Astrocyte (in vitro differentiated cells and primary cell): Measurements from ENCODE around the gene PTPN13. TPM values are rescaled to one million over a fixed set of nuclear protein-coding genes. Genes with fewer than 3 reads are reported as not detected.

Experiments used
- DNase-seq: peaks from one replicate; pipeline ENCODE4 v3.0.0-alpha.2; 2010; ENCODE audit warnings: low read depth
- FAIRE-seq: peaks from 2 replicates; lab custom pipeline; 2011; peaks lifted over from hg19 to GRCh38; lab: Jason Lieb, UNC
- H2AFZ ChIP-seq: 2 replicates; pipeline ENCODE4 v1.6.0; 2012; ENCODE audit warnings: low read depth, low read length, inconsistent platforms
- H3K27ac ChIP-seq: 2 replicates; pipeline ENCODE4 v1.5.1; 2011; ENCODE audit warnings: low read depth, low read length, inconsistent platforms
- H3K27me3 ChIP-seq: 2 replicates; pipeline ENCODE4 v1.6.0; 2011; ENCODE audit warnings: low read length, inconsistent platforms; ENCODE audit not compliant: insufficient read depth
- H3K36me3 ChIP-seq: 2 replicates; pipeline ENCODE4 v1.5.1; 2011; ENCODE audit warnings: low read length, inconsistent platforms; ENCODE audit not compliant: insufficient read depth
- H3K4me1 ChIP-seq: 2 replicates; pipeline ENCODE4 v1.5.1; 2011; ENCODE audit warnings: low read length, inconsistent platforms; ENCODE audit not compliant: insufficient read depth
- H3K4me2 ChIP-seq: 2 replicates; pipeline ENCODE4 v1.6.0; 2012; ENCODE audit warnings: low read length, inconsistent platforms
- H3K4me3 ChIP-seq: 2 replicates; pipeline ENCODE4 v1.5.1; 2011; ENCODE audit warnings: low read depth, mild to moderate bottlenecking, low read length, inconsistent platforms; ENCODE audit not compliant: insufficient read depth
- H3K79me2 ChIP-seq: 2 replicates; pipeline ENCODE4 v1.6.0; 2012; ENCODE audit warnings: mild to moderate bottlenecking, low read length, inconsistent platforms; ENCODE audit not compliant: insufficient read depth
- H3K9ac ChIP-seq: 2 replicates; pipeline ENCODE4 v1.6.0; 2012; ENCODE audit warnings: mild to moderate bottlenecking, low read length, inconsistent platforms
- H3K9me3 ChIP-seq: 2 replicates; pipeline ENCODE4 v1.5.1; 2012; ENCODE audit warnings: low read depth, mild to moderate bottlenecking, low read length, inconsistent platforms; ENCODE audit not compliant: insufficient read depth
- H4K20me1 ChIP-seq: 2 replicates; pipeline ENCODE4 v1.6.0; 2012; ENCODE audit warnings: low read length, inconsistent platforms; ENCODE audit not compliant: insufficient read depth
- H3K27ac Mint-ChIP-seq: one replicate; pipeline ENCODE4 v1.8.0; 2021; ENCODE audit warnings: mild to moderate bottlenecking, mixed read lengths; ENCODE audit not compliant: unreplicated experiment
- H3K27me3 Mint-ChIP-seq: one replicate; pipeline ENCODE4 v1.8.0; 2021; ENCODE audit warnings: low read depth, mixed read lengths; ENCODE audit not compliant: unreplicated experiment
- H3K36me3 Mint-ChIP-seq: one replicate; pipeline ENCODE4 v1.8.0; 2021; ENCODE audit warnings: low read depth, mixed read lengths; ENCODE audit not compliant: unreplicated experiment
- H3K4me1 Mint-ChIP-seq: one replicate; pipeline ENCODE4 v1.8.0; 2021; ENCODE audit warnings: low read depth, mixed read lengths; ENCODE audit not compliant: unreplicated experiment
- H3K4me3 Mint-ChIP-seq: one replicate; pipeline ENCODE4 v1.8.0; 2021; ENCODE audit warnings: mild to moderate bottlenecking, moderate library complexity, mixed read lengths; ENCODE audit not compliant: unreplicated experiment
- H3K9me3 Mint-ChIP-seq: one replicate; pipeline ENCODE4 v1.8.0; 2021; ENCODE audit warnings: mild to moderate bottlenecking, mixed read lengths; ENCODE audit not compliant: unreplicated experiment
- EZH2 ChIP-seq: IDR thresholded peaks from 2 replicates; pipeline ENCODE4 v1.6.1; 2012; ENCODE audit warnings: mild to moderate bottlenecking, low read length, inconsistent platforms; ENCODE audit not compliant: insufficient read depth
- total RNA-seq: library from RNA; stranded (reverse); gene quantifications from 2 replicates; pipeline ENCODE4 v1.2.1, GENCODE V29; 2021
- TF ChIP-seq, protein P1 (sequence below): IDR thresholded peaks from 2 replicates; pipeline ENCODE4 v1.5.1; 2011; ENCODE audit warnings: low read depth, mild to moderate bottlenecking, inconsistent platforms, low read length, moderate library complexity; ENCODE audit not compliant: insufficient read depth

PTPN13 gene
- total RNA-seq, 1 donor from 2014 or later, result 46.2 TPM

DNA sequence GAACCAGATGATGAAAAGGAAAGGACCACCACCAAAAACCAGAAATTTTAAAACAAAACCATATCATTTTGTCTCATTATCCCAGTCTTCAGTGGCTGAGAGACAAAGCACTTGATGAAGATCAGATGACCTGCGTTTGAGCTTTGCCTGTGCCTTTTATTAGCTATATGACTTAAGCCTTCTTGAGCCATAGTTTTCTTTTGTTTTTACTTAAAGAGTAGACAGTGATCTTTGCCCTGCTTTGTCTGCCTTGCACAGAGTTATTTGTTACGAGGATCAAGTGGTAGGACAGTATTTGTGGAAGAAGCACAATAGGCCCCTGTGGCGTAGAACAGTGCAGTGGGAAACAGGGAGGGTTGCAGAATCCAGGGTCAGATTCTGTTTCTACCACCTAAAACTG is 165.2 kb downstream of the PTPN13 start:
- Histone ChIP-seq H3K27ac (no peak overlapping the region), H3K9ac (no peak overlapping the region), H3K79me2 (no peaks in the 10 kb centered on the region), H3K4me3 (no peak overlapping the region), H3K9me3 (no peaks in the 10 kb centered on the region), H3K4me2 (no peak overlapping the region), H3K4me1 (no peaks in the 10 kb centered on the region), H3K36me3 (no peaks in the 10 kb centered on the region), H2AFZ (no peak overlapping the region), H4K20me1 (no peaks in the 10 kb centered on the region), H3K27me3 (no peaks in the 10 kb centered on the region)
- DNase-seq (no peak), FAIRE-seq (no peak)
- H3K27me3 Mint-ChIP-seq, result no peaks in the 10 kb centered on the region
- peaks cover 17% of the 10 kb centered on the region for H3K36me3 Mint-ChIP-seq
- no peaks in the 10 kb centered on the region for H3K4me1 Mint-ChIP-seq
- H3K4me3 Mint-ChIP-seq, result no peak overlapping the region
- H3K9me3 Mint-ChIP-seq, result no peaks in the 10 kb centered on the region
- TF ChIP-seq, protein P1, sequence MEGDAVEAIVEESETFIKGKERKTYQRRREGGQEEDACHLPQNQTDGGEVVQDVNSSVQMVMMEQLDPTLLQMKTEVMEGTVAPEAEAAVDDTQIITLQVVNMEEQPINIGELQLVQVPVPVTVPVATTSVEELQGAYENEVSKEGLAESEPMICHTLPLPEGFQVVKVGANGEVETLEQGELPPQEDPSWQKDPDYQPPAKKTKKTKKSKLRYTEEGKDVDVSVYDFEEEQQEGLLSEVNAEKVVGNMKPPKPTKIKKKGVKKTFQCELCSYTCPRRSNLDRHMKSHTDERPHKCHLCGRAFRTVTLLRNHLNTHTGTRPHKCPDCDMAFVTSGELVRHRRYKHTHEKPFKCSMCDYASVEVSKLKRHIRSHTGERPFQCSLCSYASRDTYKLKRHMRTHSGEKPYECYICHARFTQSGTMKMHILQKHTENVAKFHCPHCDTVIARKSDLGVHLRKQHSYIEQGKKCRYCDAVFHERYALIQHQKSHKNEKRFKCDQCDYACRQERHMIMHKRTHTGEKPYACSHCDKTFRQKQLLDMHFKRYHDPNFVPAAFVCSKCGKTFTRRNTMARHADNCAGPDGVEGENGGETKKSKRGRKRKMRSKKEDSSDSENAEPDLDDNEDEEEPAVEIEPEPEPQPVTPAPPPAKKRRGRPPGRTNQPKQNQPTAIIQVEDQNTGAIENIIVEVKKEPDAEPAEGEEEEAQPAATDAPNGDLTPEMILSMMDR, result no peak
- no peak for TF ChIP-seq EZH2
- H3K27ac Mint-ChIP-seq, result no peak overlapping the region

DNA sequence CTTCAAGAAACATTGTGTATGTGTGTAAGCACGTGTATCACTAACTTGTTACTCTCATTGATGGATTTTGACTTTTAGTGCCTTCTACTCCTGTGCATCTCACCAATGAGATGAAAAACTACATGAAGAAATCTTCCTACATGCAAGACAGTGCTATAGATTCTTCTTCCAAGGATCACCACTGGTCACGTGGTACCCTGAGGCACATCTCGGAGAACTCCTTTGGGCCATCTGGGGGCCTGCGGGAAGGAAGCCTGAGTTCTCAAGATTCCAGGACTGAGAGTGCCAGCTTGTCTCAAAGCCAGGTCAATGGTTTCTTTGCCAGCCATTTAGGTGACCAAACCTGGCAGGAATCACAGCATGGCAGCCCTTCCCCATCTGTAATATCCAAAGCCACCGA is 168.5 kb downstream of the PTPN13 start:
- H3K79me2 ChIP-seq, result no peaks in the 10 kb centered on the region
- no peaks in the 10 kb centered on the region for H3K4me1 ChIP-seq
- H3K4me1 Mint-ChIP-seq, result no peaks in the 10 kb centered on the region
- no peak overlapping the region for H3K4me3 Mint-ChIP-seq
- no peak overlapping the region for H3K27ac ChIP-seq
- FAIRE-seq (no peak), DNase-seq (no peak)
- no peak overlapping the region for H3K4me3 ChIP-seq
- no peaks in the 10 kb centered on the region for H3K27me3 ChIP-seq
- H3K9me3 Mint-ChIP-seq, result no peaks in the 10 kb centered on the region
- peaks cover 16% of the 10 kb centered on the region for H3K36me3 Mint-ChIP-seq
- no peak overlapping the region for H2AFZ ChIP-seq
- TF ChIP-seq, protein P1, result no peak
- no peak for TF ChIP-seq EZH2
- H3K36me3 ChIP-seq, result no peaks in the 10 kb centered on the region
- no peaks in the 10 kb centered on the region for H3K27me3 Mint-ChIP-seq
- no peaks in the 10 kb centered on the region for H4K20me1 ChIP-seq
- no peaks in the 10 kb centered on the region for H3K9me3 ChIP-seq
- no peak overlapping the region for H3K4me2 ChIP-seq
- H3K9ac ChIP-seq, result no peak overlapping the region
- H3K27ac Mint-ChIP-seq, result no peak overlapping the region

DNA sequence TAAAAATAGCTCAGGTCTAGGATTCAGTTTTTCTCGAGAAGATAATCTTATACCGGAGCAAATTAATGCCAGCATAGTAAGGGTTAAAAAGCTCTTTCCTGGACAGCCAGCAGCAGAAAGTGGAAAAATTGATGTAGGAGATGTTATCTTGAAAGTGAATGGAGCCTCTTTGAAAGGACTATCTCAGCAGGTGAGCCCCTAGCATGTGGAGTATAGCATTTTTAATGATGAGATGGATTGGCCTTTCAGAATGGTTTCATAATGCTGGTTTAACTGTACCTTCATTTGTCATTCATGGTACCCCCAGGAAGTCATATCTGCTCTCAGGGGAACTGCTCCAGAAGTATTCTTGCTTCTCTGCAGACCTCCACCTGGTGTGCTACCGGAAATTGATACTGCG is 175.7 kb downstream of the PTPN13 start:
- Histone ChIP-seq H3K27me3 (no peaks in the 10 kb centered on the region), H2AFZ (no peak overlapping the region), H3K9me3 (no peaks in the 10 kb centered on the region), H3K79me2 (no peaks in the 10 kb centered on the region), H4K20me1 (no peaks in the 10 kb centered on the region), H3K36me3 (peaks cover 9% of the 10 kb centered on the region), H3K4me1 (no peaks in the 10 kb centered on the region), H3K4me2 (no peak overlapping the region), H3K27ac (no peak overlapping the region), H3K9ac (no peak overlapping the region), H3K4me3 (no peak overlapping the region)
- Mint-ChIP-seq H3K4me1 (no peaks in the 10 kb centered on the region), H3K27me3 (no peaks in the 10 kb centered on the region), H3K27ac (no peak overlapping the region), H3K4me3 (no peak overlapping the region), H3K36me3 (peaks cover 13% of the 10 kb centered on the region), H3K9me3 (no peaks in the 10 kb centered on the region)
- TF ChIP-seq, protein P1, result no peak
- no peak for TF ChIP-seq EZH2
- no peak for DNase-seq
- no peak for FAIRE-seq
